ENCODE measurements around the gene COG8. TPM values are rescaled to one million over a fixed set of nuclear protein-coding genes. Genes with fewer than 3 reads are reported as not detected.

The COG8 gene
- total and polyA plus RNA-seq, 2 of the 8 experiments (the other 6 are each of a cell fraction or from before 2014, with no cell fraction given): 49.1 to 55.6 TPM

GRCh38 chr16:69318177-69318910 lies 21.0 kb downstream of the COG8 start (continued):
- no peak for TF ChIP-seq CHD7 (IDR thresholded peaks at IDR 0.05; ENCODE audit: insufficient replicate concordance, low read length)
- no peak for TF ChIP-seq TAF1 (IDR thresholded peaks at IDR 0.05; ENCODE audit: low read depth, low read length)
- TF ChIP-seq, protein P1, sequence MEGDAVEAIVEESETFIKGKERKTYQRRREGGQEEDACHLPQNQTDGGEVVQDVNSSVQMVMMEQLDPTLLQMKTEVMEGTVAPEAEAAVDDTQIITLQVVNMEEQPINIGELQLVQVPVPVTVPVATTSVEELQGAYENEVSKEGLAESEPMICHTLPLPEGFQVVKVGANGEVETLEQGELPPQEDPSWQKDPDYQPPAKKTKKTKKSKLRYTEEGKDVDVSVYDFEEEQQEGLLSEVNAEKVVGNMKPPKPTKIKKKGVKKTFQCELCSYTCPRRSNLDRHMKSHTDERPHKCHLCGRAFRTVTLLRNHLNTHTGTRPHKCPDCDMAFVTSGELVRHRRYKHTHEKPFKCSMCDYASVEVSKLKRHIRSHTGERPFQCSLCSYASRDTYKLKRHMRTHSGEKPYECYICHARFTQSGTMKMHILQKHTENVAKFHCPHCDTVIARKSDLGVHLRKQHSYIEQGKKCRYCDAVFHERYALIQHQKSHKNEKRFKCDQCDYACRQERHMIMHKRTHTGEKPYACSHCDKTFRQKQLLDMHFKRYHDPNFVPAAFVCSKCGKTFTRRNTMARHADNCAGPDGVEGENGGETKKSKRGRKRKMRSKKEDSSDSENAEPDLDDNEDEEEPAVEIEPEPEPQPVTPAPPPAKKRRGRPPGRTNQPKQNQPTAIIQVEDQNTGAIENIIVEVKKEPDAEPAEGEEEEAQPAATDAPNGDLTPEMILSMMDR (IDR thresholded peaks at IDR 0.05; ENCODE audit: control extremely low read depth in 1 of 3, insufficient read depth in 1 of 3, low read depth in 1 of 3, low read length in 3 of 3): no peak
